HG03064 (cell line): ENCODE results near the gene MRGPRG.
"Not testable (repeated sequence)": the region's sequence is repeated elsewhere in the genome, so short reads cannot be mapped to it uniquely, and the experiment has no call there.

Source experiments
- ATAC-seq: cut with Tn5 transposase; IDR thresholded peaks from one replicate; pipeline ENCODE4 v1.9.1; 2021; ENCODE audit warnings: low read depth; ENCODE audit not compliant: unreplicated experiment

MRGPRG gene, protein sequence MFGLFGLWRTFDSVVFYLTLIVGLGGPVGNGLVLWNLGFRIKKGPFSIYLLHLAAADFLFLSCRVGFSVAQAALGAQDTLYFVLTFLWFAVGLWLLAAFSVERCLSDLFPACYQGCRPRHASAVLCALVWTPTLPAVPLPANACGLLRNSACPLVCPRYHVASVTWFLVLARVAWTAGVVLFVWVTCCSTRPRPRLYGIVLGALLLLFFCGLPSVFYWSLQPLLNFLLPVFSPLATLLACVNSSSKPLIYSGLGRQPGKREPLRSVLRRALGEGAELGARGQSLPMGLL

DNA sequence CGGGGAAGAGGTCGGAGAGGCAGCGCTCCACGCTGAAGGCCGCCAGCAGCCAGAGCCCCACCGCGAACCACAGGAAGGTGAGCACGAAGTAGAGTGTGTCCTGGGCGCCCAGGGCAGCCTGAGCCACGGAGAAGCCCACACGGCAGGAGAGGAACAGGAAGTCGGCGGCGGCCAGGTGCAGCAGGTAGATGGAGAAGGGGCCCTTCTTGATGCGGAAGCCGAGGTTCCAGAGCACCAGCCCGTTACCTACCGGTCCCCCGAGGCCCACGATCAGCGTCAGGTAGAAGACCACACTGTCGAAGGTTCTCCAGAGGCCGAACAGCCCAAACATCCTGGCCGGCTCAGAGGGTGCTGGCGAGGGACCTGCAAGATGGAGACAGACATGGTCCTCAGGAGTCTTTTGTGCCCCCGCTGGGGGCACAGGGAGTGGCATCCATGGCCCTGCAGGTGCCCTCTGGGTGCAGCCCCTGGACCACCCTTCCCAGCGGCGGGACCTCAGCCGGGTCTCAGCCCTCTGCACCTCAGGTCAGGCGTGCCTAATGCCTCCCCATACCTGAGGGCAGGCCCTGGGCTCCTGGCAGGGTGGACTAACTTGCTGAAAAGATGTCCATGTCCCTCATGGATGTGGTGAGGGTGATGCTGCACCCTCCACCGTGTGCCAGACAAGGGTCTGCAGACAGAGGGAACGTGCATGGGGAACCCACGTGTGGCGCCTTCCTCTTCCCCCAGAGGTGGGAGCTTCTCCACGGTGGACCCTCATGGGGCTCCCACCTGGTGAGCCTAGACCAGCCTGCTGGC is at the start of gene MRGPRG:
MRGPRG (minus strand) TSS at position 331 of the 798 bp plus-strand sequence; CDS start at position 331, 0 bp downstream.
- ATAC-seq = no peak

DNA sequence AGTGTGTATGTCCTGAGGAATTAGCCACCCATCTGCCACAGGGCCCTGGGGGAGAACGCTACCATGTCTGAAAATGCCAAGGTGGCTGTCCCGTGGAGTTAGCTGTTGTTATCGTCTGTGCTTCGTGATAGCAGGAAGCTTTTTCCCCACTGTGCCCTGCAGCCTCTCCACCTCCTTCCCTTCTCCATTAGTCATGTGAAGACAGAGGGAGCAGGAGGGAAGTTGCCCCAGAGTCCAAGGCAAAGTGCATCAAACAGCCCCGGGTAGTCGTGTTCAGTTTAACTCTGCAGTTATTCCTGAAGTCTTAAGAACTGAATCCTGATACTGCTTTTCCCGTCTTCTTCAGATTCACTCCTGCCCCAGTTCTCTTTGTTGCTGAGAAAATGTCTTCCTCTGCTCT is 43.9 kb upstream of the MRGPRG start:
- ATAC-seq = not testable (repeated sequence)

DNA sequence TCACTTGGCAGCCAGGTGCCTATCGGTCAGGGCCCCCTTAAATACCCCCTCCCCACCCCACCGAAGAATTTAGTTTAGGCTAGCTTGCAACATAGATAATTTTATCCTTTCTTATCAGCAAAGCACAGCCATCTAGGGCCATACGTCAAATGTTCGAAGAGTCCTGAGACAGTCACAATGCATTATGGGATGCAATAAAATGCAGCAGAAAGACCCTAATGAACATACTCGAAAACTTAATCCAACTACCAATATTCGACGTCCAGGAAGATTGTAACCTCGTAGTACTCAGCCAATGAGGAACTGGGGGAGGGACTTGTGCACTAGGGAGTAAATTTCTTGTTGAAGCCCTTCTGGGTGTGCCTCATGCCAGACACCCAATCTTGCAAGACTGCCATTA is 43.2 kb upstream of the MRGPRG start:
- not testable (repeated sequence) for ATAC-seq

DNA sequence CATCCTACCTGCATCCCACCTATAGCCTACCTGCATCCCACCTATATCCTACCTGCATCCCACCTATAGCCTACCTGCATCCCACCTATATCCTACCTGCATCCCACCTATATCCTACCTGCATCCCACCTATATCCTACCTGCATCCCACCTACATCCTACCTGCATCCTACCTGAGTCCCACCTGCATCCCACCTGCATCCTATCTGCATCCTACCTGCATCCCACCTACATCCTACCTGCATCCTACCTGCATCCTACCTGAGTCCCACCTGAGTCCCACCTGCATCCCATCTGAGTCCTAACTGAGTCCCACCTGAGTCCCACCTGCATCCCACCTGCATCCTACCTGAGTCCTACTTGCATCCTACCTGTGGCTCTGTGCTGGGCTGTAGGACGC is 38.9 kb upstream of the MRGPRG start:
- not testable (repeated sequence) for ATAC-seq

DNA sequence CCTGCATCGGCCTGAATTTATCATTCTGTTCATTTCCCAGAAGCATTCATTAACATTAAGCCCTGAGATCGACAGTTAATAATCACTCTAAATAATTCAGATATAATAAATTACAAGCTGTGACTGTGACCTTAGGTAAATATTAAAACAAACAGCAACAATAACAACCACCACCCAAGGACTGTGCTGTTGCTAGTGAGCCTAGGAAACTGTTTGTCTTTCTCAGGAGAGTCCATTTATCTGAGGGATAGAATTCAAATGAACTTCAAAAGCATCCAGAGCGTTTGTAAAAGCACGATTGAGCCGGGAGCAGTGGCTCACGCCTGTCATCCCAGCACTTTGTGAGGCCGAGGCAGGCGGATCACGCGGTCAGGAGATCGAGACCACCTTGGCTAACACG is 36.6 kb upstream of the MRGPRG start:
- not testable (repeated sequence) for ATAC-seq

DNA sequence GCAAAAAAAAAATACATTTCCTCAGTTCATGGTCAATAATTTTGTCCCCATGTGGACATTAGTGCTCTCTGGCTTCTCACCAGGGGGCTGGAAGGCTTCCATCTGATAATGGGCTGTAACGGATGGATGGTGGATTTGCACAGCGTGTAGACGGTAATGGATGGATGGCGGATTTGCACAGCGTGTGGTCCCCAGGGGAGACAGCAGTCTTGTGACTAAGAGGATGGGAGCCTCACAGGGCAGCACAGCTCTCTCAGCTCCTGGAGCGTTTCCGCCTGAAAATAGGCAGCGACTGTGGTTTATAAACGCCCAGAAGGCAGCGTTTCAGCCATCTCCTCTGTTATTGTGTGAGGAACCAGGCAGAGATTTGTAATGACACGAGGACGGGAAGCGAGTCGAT is 36.2 kb upstream of the MRGPRG start:
- ATAC-seq = not testable (repeated sequence)

DNA sequence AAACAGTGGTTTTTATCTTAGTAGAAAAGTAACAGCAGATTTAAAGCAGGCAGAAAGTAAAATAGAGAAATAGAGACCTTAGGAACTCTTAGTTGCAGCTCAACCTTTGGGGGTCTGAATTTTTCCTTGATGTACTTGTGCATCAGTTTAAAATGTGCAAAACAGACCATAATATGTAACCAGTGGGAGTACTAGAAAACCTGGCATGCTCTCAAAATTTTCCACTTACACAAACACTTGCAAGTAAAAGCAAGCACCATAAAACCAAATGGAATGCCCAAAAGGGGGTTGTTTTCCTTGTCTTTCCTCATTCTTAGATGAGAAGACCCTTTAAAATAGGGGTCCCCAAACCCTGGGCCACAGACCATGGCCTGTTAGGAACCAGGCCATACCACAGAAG is 26.5 kb upstream of the MRGPRG start:
- ATAC-seq = no peak

DNA sequence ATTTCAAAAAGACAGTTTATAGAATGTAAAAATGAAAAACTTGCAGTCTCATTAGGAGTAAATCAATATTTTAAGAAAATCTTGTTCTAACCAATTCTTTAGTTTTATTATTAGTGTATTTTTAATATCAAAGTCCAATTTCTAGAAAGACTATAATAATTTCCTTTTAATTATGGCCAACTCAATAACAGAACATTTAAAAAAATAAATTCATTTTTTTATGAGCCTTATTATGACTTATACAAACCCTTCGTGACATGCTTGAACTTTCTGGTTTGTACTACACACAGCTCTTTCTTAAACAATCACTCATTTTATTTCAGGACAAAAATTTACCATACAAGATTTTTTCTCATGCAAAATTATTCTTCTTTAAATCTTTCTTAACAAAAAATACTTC is 25.3 kb upstream of the MRGPRG start:
- ATAC-seq = no peak

DNA sequence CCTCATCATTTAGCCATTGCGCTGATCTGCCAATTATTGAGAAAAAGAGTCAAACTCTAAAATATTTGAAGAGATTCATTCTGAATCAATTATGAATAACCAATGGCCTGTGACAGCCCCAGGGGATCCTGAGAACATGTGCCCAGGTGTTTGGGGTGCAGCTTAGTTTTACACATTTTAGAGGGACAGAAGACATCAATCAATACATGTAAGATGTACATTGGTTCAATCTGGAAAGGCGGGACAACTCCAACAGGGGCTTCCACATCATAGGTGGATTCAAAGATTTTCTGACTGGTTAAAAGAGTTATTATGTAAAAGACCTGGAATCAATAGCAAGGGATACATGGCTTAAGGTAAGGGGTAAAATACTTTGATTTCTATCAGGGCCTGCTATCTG is 18.5 kb upstream of the MRGPRG start:
- no peak for ATAC-seq

DNA sequence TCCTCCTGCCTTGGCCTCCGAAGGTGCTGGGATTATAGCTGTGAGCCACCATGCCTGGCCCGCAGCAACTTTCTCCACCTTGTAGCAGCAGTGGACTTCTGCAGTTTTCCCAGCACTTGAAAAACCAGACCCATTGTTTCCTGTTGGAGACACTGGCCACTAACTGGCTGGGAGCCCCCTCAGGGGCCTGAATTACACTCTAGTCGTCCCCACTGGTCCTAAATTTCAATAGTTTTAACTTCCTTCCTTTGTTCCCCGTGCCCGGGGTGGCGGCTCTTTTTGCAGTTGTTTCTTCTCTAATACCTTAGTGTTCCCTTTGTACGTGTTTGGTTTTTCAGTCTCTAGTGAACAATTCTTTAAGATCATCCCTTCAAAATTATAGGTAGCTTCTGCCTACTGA is 16.2 kb upstream of the MRGPRG start:
- no peak for ATAC-seq

DNA sequence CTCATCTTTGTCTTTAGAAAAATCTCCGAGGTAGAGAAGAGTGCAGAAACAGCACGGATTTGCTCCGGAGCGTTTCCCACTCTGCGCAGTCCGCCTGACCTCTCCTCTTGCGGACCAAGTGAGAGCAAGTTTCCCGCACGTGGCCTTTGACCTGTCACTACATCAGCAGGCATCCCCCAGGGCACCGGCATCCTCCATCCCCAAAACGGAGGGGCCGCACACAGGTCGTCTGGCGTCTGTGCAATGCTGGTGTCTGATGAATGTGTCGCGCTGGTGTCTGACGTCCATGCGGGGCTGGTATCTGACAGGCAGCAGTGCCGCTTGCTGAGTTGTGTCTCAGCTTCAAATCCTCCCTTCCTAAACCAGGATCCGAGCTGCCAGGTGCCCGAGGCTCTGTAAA is 14.3 kb upstream of the MRGPRG start:
- no peak for ATAC-seq

DNA sequence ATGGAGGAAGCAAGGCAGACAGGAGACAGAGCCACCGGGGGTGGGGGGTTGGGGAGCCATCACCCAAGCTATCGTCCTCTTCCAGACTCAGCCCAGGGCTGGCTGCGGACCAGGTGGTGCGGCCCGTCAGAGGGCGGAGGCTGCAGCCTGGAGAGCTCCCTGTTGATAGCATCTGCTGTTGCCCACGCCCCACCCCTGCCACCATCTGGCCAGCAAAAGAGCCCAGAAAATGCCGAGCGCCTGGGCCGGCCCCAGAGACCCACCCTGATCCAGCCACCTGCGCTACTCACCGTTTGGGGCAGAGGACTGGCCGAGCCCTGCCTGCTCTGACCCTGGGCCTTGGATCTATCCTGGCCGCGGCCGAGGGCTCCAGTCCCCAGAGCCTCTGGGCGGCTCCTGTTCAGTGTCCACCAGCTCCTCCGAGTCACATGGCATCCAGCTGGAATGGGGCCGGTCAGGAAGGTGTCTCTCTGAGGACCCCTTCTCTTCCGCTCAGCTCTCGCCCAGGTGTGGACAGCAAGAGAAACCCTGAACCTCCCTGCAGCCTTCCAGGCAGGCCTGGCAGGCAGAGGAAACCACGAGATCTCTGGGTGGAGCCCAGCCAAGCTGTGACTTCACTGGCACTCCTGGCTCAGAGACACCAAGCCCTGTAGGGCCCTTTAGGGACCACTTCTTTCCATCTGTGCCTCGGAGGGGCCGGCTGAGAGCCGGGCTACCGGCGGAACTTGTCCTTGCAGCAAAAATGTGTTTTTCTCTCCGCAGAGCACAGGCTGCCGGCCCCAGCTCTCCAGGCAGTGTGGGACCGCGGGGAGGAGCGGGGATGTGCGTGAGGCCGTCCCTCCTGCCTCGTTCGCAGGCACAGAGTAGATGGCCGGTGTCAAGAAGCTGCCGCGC is 13.5 kb upstream of the MRGPRG start, which contains the start of gene MRGPRE:
MRGPRE (minus strand) TSS at position 567 of the 894 bp plus-strand sequence. CDS start 3,618 bp downstream, outside the sequence.
- no peak for ATAC-seq

DNA sequence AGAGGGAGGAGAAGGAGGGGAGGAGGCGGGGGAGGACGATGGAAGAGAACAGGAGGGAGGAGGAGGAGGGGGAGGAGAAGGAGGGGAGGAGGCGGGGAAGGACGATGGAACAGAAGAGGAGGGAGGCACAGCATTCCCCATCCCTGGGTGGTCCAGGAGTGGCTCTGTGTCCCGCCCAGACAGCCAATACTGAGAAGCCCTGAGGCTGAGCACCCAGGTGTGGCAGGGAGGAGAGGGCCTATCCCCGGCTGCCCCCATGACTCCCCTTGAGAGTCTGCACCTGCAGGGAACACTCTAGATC is 12.9 kb upstream of the MRGPRG start:
- ATAC-seq = no peak

DNA sequence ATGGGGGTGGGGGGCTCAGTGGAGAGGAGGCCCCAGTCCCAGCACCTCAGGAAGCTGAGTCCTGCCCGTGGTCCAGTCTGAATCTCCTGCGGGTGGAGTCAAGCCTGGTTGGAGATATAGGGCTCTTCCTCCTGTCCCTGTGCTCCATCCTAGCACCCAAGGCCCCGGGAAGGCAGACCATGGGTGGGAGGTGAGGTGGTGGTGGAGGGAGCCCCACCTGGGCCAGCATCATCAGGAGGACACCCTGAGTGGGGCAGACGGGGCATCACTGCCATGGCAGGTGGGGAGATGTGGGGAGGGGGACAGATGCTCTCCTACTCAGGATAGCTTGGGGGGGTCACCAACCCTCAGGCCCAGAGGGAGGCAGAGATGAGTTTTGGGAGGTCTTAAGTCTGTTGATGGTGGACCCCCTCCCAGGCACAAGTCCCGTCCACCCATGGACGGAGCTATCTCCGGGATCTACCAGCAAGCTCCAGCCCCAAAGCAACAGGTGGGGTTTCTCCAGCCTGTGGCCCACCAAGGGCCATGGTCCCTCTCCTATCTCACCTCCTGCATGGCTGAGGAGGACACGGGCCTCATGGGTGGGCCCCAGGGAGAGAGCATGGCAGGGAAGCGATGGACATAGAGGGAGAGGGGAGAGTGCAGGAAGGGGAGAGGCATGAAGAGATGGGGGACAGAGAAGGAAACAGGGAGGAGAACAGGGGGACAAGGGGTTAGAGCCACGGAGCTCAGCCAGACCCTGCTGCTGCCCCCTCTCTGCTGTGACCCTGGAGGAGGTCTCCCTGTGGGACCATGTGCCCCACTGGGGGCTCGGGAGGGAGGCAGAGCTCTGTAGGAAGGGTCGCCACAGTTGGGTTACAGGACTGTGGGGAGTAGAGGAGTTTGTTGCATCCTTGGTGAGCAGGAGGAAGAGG is 12.3 kb upstream of the MRGPRG start:
- ATAC-seq = no peak

DNA sequence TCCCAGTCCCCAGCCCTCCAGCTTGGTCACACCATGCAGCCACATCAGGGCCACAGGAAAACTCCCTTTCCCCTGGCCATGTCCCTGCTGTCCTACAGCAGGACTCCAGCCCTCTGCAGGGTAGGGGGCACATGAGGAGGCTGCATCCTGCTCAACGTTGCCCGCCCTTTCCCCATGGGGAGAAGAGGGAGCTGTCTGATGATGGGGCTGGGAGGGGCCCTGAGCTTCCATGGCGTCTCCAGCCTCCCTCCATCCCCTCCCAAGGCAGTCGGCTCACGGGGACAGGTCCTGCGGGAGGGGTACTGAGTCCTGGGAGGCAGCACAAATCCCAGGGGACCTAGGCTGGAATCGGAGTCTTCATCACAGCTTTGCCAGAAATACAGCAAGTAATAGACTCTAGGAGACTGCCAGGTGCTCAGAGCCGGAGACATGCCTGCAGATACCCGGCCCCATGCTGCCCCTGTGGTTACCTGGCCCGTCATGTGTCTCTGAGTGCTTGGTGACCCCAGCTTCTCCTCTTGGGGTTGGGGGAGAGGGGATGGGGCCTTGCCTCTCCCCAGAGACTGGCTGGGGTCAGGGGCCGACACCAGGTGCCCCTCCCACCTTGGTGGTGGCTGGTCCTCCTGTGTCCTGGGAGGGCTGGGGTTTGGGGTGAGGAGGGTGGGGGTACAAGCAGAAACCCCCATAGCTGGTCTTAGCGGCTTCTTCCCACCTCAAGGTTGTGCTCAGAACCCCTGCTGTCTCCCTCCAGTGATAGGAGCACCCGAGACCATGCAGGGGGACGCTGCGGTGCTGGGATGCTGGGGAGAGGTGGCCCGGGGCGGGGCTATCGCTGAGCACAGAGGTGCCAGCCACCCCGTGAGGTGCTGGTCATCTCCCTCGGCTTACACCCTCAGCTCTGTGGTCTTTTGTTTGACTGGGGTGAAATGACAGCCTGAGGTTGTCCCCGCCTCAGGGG is 11.3 kb upstream of the MRGPRG start:
- no peak for ATAC-seq

DNA sequence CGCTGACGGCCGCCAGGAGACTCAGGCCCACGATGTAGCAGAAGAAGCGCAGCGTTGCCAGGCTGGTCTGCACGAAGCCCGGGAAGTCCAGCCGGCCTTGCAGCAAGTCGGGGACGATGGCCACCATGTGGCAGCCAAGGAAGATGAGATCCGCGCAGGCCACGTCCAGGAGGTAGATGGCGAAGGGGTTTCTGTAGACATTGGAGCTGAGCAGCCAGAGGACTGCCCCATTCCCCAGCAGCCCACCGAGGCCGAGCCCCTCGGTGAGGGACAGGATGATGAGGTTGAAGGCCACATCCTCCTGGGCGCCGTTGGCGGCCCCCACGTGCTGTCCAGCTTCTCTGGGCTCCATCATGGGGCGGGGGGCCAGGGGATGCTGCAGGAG is 9.8 kb upstream of the MRGPRG start:
- no peak for ATAC-seq

DNA sequence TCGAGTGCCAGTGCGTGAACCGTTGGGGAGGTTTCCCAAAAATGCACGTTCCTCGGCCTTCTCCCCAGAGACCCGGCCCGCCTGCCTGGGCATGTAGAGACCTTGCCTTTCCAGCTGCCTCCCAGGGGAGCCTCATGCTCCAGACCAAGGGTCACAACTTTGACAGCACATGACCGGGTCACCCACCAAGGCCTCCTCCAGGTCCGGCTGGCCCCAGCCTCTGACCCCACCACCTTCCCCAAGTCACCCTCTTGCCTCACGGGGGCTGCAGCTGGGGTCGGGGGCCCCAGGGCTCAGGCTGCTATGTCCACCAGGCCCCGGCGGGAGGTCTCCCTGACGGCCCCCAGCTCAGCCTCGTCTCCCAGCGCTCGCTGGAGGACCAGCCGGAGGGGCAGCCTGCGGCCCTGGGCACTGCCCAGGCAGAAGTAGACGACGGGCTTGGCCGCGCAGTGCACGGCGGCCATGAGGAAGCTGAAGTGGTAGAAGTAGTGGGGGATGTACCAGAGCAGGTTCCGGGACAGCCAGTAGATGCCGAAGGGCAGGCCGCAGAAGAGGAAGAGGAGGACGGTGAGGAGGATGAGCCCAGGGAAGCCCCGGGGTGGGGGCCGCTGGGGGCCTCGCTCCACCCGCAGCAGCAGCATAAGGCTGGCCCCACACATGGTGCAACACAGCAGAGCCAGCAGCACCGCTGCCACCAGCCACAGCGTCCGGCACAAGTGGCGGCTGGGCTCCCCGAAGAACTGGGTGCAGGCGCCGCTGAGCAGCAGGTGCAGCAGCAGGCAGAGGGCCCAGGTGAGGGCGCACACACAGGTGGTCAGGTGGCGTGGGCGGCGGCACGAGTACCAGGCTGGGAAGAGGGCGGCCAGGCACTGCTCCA is 9.2 kb upstream of the MRGPRG start:
- ATAC-seq = no peak
